K562 (cell line): ENCODE results near the gene SMYD2. TPM values are rescaled to one million over a fixed set of nuclear protein-coding genes. Genes with fewer than 3 reads are reported as not detected.
"Not testable (repeated sequence)": the region's sequence is repeated elsewhere in the genome, so short reads cannot be mapped to it uniquely, and the experiment has no call there.

Experiments
- ATAC-seq: fragments of 200-7000 bp; cut with Tn5 transposase; 3 replicates; pipeline ENCODE4 v1.9.1; 2020; ENCODE audit warnings: moderate library complexity
- BruUV-seq: library from RNA; stranded (reverse); fragments of 400-500 nt; replicated peaks from 2 replicates; lab custom pipeline; 2021; lab: Mats Ljungman, UMichigan
- CTCF ChIA-PET: fragments of 300-600 bp; formaldehyde crosslinking; extraction: SDS; loops from one replicate; lab custom pipeline; 2021; ENCODE audit warnings: low intra/inter-chr PET ratio; lab: Yijun Ruan, JAX
- POLR2A ChIA-PET: fragments of 300-600, 350-650 bp; sonication (Branson Sonifier 250); formaldehyde crosslinking; extraction: SDS; loops from one replicate; lab custom pipeline; 2021; ENCODE audit warnings: antibody characterized with exemption, inconsistent platforms; lab: Yijun Ruan, JAX
- DNase-seq, 4 experiments: peaks; one replicate each; pipeline versions ENCODE4 v3.0.0 to v3.0.0-alpha.2; 2011 to 2018; ENCODE audit warnings: low spot score in 3 of 4, mixed read lengths in 3 of 4; ENCODE audit errors: extremely low read depth in 1 of 4
- FAIRE-seq: peaks from 2 replicates; lab custom pipeline; 2011; peaks lifted over from hg19 to GRCh38; lab: Jason Lieb, UNC
- H2AFZ ChIP-seq: 2 replicates; pipeline ENCODE4 v1.6.0; 2011; ENCODE audit warnings: low read depth, low read length, control low read depth, inconsistent platforms
- H3K27ac ChIP-seq: fragments of 200-600 bp; 3 replicates; pipeline ENCODE4 v1.8.0; 2011; ENCODE audit warnings: low read depth, mild to moderate bottlenecking, control low read depth, inconsistent platforms, low read length, moderate library complexity, mixed read lengths; ENCODE audit errors: extremely low read depth
- H3K27me3 ChIP-seq, 2 experiments: fragments of 300-600 bp in 1 of 2; 2 replicates in 1 of 2; 3 replicates in 1 of 2; pipeline versions ENCODE4 v1.6.0 to v1.8.0; 2011; ENCODE audit warnings: inconsistent platforms in 2 of 2, low read length in 2 of 2, mild to moderate bottlenecking in 1 of 2, mixed read lengths in 1 of 2, moderate library complexity in 1 of 2; ENCODE audit not compliant: control insufficient read depth in 2 of 2, insufficient read depth in 2 of 2
- H3K36me3 ChIP-seq: fragments of 300-600 bp; 3 replicates; pipeline ENCODE4 v1.8.0; 2011; ENCODE audit warnings: mild to moderate bottlenecking, low read length, inconsistent platforms; ENCODE audit not compliant: control insufficient read depth, insufficient read depth
- H3K4me1 ChIP-seq, 2 experiments: fragments of 200-600 bp in 1 of 2; replicated peaks in 1 of 2; 2 replicates in 1 of 2; 3 replicates in 1 of 2; pipeline versions ENCODE4 v1.5.1 to v1.8.0; 2011; ENCODE audit warnings: inconsistent platforms in 2 of 2, low read length in 2 of 2, mild to moderate bottlenecking in 1 of 2, mixed read lengths in 1 of 2, moderate library complexity in 1 of 2; ENCODE audit not compliant: control insufficient read depth in 2 of 2, insufficient read depth in 2 of 2
- H3K4me2 ChIP-seq: 2 replicates; pipeline ENCODE4 v1.6.1; 2011; ENCODE audit warnings: low read length, control low read depth, inconsistent platforms, mixed read lengths; ENCODE audit not compliant: insufficient read depth
- H3K4me3 ChIP-seq: fragments of 200-600 bp; sonication (generic), shearing (Covaris generic); 2 replicates; pipeline ENCODE4 v1.5.1; 2016; ENCODE audit warnings: control low read depth, inconsistent platforms
- H3K79me2 ChIP-seq: fragments of 200-600 bp; 3 replicates; pipeline ENCODE4 v1.8.0; 2011; ENCODE audit warnings: low read length, inconsistent platforms; ENCODE audit not compliant: control insufficient read depth, insufficient read depth
- H3K9ac ChIP-seq, 2 experiments: 2 replicates each; pipeline versions ENCODE4 v1.6.0 to v1.6.1; 2011; ENCODE audit warnings: low read depth in 2 of 2, low read length in 2 of 2, control low read depth in 1 of 2, inconsistent platforms in 1 of 2, mild to moderate bottlenecking in 1 of 2, mixed read lengths in 1 of 2; ENCODE audit not compliant: insufficient read depth in 1 of 2
- H3K9me1 ChIP-seq: one replicate; pipeline ENCODE4 v1.6.0; 2011; ENCODE audit warnings: inconsistent platforms, mild to moderate bottlenecking, low read length, moderate library complexity; ENCODE audit not compliant: control insufficient read depth, insufficient read depth
- H3K9me3 ChIP-seq: replicated peaks from 2 replicates; pipeline ENCODE4 v1.5.1; 2011; ENCODE audit warnings: low read depth, low read length, inconsistent platforms; ENCODE audit not compliant: control insufficient read depth, insufficient read depth
- H4K20me1 ChIP-seq: replicated peaks from 2 replicates; pipeline ENCODE4 v1.6.1; 2011; ENCODE audit warnings: low read length, inconsistent platforms, mixed read lengths; ENCODE audit not compliant: control insufficient read depth, insufficient read depth
- NFRKB ChIP-seq: fragments of 450-650 bp; IDR thresholded peaks from 2 replicates; pipeline ENCODE4 v1.6.1; 2016; ENCODE audit warnings: low read depth
- NFYB ChIP-seq: IDR thresholded peaks from 2 replicates; pipeline ENCODE4 v1.6.1; 2011; ENCODE audit warnings: mild to moderate bottlenecking, moderate library complexity; ENCODE audit not compliant: insufficient read length; ENCODE audit errors: extremely low read depth
- SIN3A ChIP-seq, 2 experiments: fragments of 150-350 bp in 1 of 2; IDR thresholded peaks; 2 replicates each; pipeline ENCODE4 v1.6.1; 2011 to 2016; ENCODE audit warnings: borderline replicate concordance in 2 of 2, low read depth in 2 of 2, low read length in 2 of 2, mild to moderate bottlenecking in 2 of 2, moderate library complexity in 2 of 2; ENCODE audit not compliant: control insufficient read depth in 1 of 2
- SNIP1 ChIP-seq: fragments of 450-650 bp; IDR thresholded peaks from 2 replicates; pipeline ENCODE4 v1.7.1; 2017; ENCODE audit warnings: low read depth, mild to moderate bottlenecking
- SOX6 ChIP-seq: fragments of 450-650 bp; IDR thresholded peaks from 2 replicates; pipeline ENCODE4 v1.6.1; 2014; ENCODE audit warnings: mild to moderate bottlenecking
- SPI1 ChIP-seq: IDR thresholded peaks from 2 replicates; pipeline ENCODE4 v1.6.1; 2011; ENCODE audit warnings: low read depth, low read length, control low read depth, borderline replicate concordance
- WGBS: fragments of 100-300 bp; shearing (Covaris generic); methylation state at CpG from one replicate; pipeline ENCODE4 v1.1.6; 2016; ENCODE audit warnings: low coverage, mixed read lengths; ENCODE audit not compliant: insufficient coverage; ENCODE audit errors: missing lambda C conversion rate; 5-methylcytosine and 5-hydroxymethylcytosine counted together
- in situ Hi-C: fragments of 300-500 bp; cut with MboI; formaldehyde crosslinking; loops from 4 replicates; pipeline ENCODE4 v1.15.0; 2018; ENCODE audit warnings: inconsistent platforms, mixed read lengths
- intact Hi-C: fragments of 100-400 bp; cut with micrococcal nuclease; formaldehyde crosslinking; loops from 2 replicates; pipeline ENCODE4 v1.14.2; 2022
- polyA plus RNA-seq, 8 experiments: library from polyadenylated mRNA; depleted of rRNA in 4 of 8; stranded (reverse) in 5 of 8; unstranded in 3 of 8; fragments of >200 nt; fragmentation: Nextera tagmentation in 2 of 8; fragmentation: Illumina TruSeq in 1 of 8; extraction: Ambion mirVana in 2 of 8; extraction: Trizol in 1 of 8; gene quantifications; 2 replicates each; pipeline versions ENCODE4 v1.2.1 to v1.2.3, GENCODE V29; 2011 to 2014; ENCODE audit warnings: inconsistent platforms in 1 of 8, missing spikeins in 1 of 8
- total RNA-seq, 7 experiments: library from RNA; depleted of rRNA in 6 of 7; stranded (reverse); fragments of >200 nt in 6 of 7; fragmentation: Illumina TruSeq in 2 of 7; extraction: Trizol in 2 of 7; gene quantifications; 2 replicates each; pipeline versions ENCODE4 v1.2.1 to v1.2.3, GENCODE V29; 2011 to 2021; ENCODE audit warnings: low replicate concordance in 1 of 7
- TF ChIP-seq, protein P1 (sequence below): sonication (generic); formaldehyde crosslinking; IDR thresholded peaks from 2 replicates; pipeline ENCODE4 v1.8.1; 2023; ENCODE audit warnings: mild to moderate bottlenecking, missing genetic modification reagents, moderate library complexity

The SMYD2 gene
- total and polyA plus RNA-seq, 9 of the 15 experiments (the other 6 are each of a cell fraction or from before 2014, with no cell fraction given), result 13.8 to 81.3 (median 39.9) TPM

DNA sequence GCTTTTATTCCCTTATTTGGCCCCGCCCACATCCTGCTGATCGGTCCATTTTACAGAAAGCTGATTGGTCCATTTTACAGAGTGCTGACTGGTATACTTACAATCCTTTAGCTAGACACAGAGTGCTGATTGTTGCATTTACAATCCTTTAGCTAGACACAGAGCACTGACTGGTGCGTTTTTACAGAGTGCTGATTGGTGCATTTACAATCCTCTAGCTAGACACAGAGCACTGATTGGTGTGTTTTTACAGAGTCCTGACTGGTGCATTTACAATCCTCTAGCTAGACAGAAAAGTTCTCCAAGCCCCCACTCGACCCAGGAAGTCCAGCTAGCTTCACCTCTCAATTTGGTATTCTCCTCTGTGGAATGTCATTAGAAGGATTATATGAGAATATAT, 5.3 kb upstream of the SMYD2 start:
- H3K9me1 ChIP-seq, H4K20me1 ChIP-seq, H2AFZ ChIP-seq, H3K9ac ChIP-seq, H3K27ac ChIP-seq, intact Hi-C loops, FAIRE-seq, BruUV-seq, H3K9me3 ChIP-seq, H3K27me3 ChIP-seq, H3K4me3 ChIP-seq, H3K36me3 ChIP-seq, H3K79me2 ChIP-seq, H3K4me1 ChIP-seq, ATAC-seq, CTCF ChIA-PET, H3K4me2 ChIP-seq, POLR2A ChIA-PET, DNase-seq, in situ Hi-C loops: not testable (repeated sequence)
- WGBS, result 22% methylated on average over 4 of the region's 4 CpGs
- TF ChIP-seq NFYB, result peak; percentile 51

DNA sequence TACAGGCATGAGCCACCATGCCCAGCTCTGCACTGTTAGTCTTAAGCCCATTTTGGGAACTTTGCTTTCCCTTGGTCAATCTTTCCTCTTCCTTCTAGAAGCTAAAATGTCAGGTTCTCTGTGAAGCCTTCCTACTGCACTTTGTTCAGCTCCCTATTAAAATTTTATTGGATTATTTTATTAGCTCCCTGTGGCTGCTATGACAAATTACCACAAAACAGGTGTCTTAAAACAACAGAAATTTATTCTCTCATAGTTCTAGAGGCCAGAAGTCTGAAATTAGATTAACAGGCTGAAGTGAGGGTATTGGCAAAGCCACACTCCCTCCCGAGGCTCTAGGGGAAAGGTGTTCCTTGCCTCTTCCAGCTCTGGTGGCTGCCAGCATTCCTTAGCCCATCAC, 4.2 kb upstream of the SMYD2 start:
- FAIRE-seq, result no peak
- DNase-seq, result no peak
- Histone ChIP-seq H4K20me1 (no peaks in the 10 kb centered on the region), H3K4me1 (peaks cover 4 to 10% of the 10 kb centered on the region in 2 experiments; a peak in 4 of 5 replicates), H3K4me2 (no peak overlapping the region), H3K79me2 (peaks cover 6% of the 10 kb centered on the region; the same call in 2 of the 3 replicates), H3K27me3 (peaks cover 7 to 9% of the 10 kb centered on the region in 2 experiments; a peak in 3 of 5 replicates), H3K9me1 (no peaks in the 10 kb centered on the region), H3K9ac (no peak overlapping the region), H3K4me3 (no peak overlapping the region), H3K9me3 (no peaks in the 10 kb centered on the region), H2AFZ (no peak overlapping the region), H3K36me3 (no peaks in the 10 kb centered on the region), H3K27ac (no peak overlapping the region)
- ChIA-PET POLR2A (interaction anchor here (0.6 kb wide), 1 partner anchor 41 kb away, joined by 3 read pairs; no protein-coding TSS in a partner anchor), CTCF (no interaction called here)
- intact Hi-C loops (no loop called here), in situ Hi-C loops (no loop called here)
- WGBS, result 0% methylated on average over 1 of the region's 1 CpG
- no TSS peak for BruUV-seq
- ATAC-seq, result no peak
- TF ChIP-seq, protein P1, sequence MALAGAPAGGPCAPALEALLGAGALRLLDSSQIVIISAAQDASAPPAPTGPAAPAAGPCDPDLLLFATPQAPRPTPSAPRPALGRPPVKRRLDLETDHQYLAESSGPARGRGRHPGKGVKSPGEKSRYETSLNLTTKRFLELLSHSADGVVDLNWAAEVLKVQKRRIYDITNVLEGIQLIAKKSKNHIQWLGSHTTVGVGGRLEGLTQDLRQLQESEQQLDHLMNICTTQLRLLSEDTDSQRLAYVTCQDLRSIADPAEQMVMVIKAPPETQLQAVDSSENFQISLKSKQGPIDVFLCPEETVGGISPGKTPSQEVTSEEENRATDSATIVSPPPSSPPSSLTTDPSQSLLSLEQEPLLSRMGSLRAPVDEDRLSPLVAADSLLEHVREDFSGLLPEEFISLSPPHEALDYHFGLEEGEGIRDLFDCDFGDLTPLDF (CRISPR knock-in tag), result no peak
- TF ChIP-seq NFRKB (no peak), SOX6 (no peak), SIN3A (IDR thresholded peaks at IDR 0.05; ENCODE audit: borderline replicate concordance in 2 of 2, control insufficient read depth in 1 of 2, low read depth in 2 of 2, low read length in 2 of 2) (no peak), SPI1 (no peak), SNIP1 (no peak)
